Lower lobe of right lung (tissue), 2 donors: Measurements from ENCODE around the gene CBR1. TPM values are rescaled to one million over a fixed set of nuclear protein-coding genes. Genes with fewer than 3 reads are reported as not detected.
A peak's percentile ranks its signal among the peaks of the same experiment; 100 is the strongest.
"Not testable (repeated sequence)": the region's sequence is repeated elsewhere in the genome, so short reads cannot be mapped to it uniquely, and the experiment has no call there.

Experiments used
- ATAC-seq, 2 donors: fragments of 200-7000 bp; cut with Tn5 transposase; one replicate each; pipeline ENCODE4 v1.9.1; 2020 to 2022; ENCODE audit warnings: mild to moderate bottlenecking in 2 of 2, moderate library complexity in 2 of 2
- DNase-seq: peaks from one replicate; pipeline ENCODE4 v3.0.0-alpha.2; 2020
- H3K27ac ChIP-seq: fragments of 200-600 bp; one replicate; pipeline ENCODE4 v1.8.0; 2022
- H3K27me3 ChIP-seq: fragments of 200-600 bp; one replicate; pipeline ENCODE4 v1.8.0; 2022; ENCODE audit warnings: low read depth
- H3K36me3 ChIP-seq: fragments of 200-600 bp; one replicate; pipeline ENCODE4 v1.8.0; 2022; ENCODE audit warnings: mild to moderate bottlenecking
- H3K4me1 ChIP-seq: fragments of 200-600 bp; one replicate; pipeline ENCODE4 v1.8.0; 2022
- H3K4me3 ChIP-seq: fragments of 200-600 bp; one replicate; pipeline ENCODE4 v1.8.0; 2022; ENCODE audit warnings: mild to moderate bottlenecking
- H3K9me3 ChIP-seq: fragments of 200-600 bp; one replicate; pipeline ENCODE4 v1.8.0; 2022
- CTCF ChIP-seq: fragments of 200-600 bp; IDR thresholded peaks from one replicate; pipeline ENCODE4 v1.8.0; 2022; ENCODE audit warnings: antibody characterized with exemption, mild to moderate bottlenecking
- intact Hi-C: fragments of 100-400 bp; cut with DNase I; formaldehyde crosslinking; loops from one replicate; pipeline ENCODE4 v1.11.0; 2022
- total RNA-seq: library from RNA; stranded (reverse); fragmentation: NEBNext Ultra II Directional; extraction: Animal tissue kit (Norgen Biotek cat#: 25700); gene quantifications from one replicate; pipeline ENCODE4 v1.2.1, GENCODE V29; 2021
- donor health status: DM: no; HTN: yes; CAD: no; lungs with severe emphysema.

The CBR1 gene
- total RNA-seq, 1 donor from 2014 or later, result 72.9 TPM

DNA sequence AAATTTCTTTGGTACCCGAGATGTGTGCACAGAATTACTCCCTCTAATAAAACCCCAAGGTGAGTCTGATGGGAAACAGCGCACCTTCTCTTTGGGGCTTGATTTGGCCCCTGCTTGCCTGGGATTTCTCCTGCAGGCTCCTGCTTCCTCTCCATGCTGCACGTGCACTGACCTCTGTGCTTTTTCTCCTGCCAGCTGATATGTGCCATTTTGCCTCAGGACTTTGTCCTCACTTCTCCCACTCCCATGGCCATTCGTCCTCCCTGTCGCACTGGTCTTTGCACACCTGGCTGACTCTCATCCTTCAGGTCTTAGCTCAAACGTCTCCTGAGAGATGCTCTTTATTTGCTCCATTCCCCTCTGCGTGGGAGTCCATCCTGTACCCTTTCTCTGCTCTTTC lies 1.2 kb downstream of the CBR1 start:
- Histone ChIP-seq H3K27me3 (no peaks in the 10 kb centered on the region), H3K4me1 (peaks cover 39% of the 10 kb centered on the region), H3K36me3 (peaks cover 18% of the 10 kb centered on the region), H3K4me3 (peak overlapping the region; percentile 89), H3K27ac (no peak overlapping the region), H3K9me3 (no peaks in the 10 kb centered on the region)
- no peak for TF ChIP-seq CTCF
- intact Hi-C loops, result no loop called here
- DNase-seq, result no peak
- ATAC-seq, result no peak

- peaks cover 18% of the 10 kb centered on the region for H3K36me3 ChIP-seq
- no peak overlapping the region for H3K27ac ChIP-seq
- H3K9me3 ChIP-seq, result no peaks in the 10 kb centered on the region
- no peak for ATAC-seq
- DNase-seq, result no peak
- no peak overlapping the region for H3K4me3 ChIP-seq
- TF ChIP-seq CTCF, result no peak
- no peaks in the 10 kb centered on the region for H3K27me3 ChIP-seq
- H3K4me1 ChIP-seq, result peaks cover 53% of the 10 kb centered on the region
- intact Hi-C loops, result no loop called here
Observed at GRCh38 chr21:36072453-36073162, 2.8 kb downstream of the CBR1 start.

GRCh38 chr21:36073181-36073580 lies 3.4 kb downstream of the CBR1 start:
- no peak for TF ChIP-seq CTCF
- Histone ChIP-seq H3K27ac (no peak overlapping the region), H3K4me3 (no peak overlapping the region), H3K4me1 (peaks cover 54% of the 10 kb centered on the region), H3K36me3 (peaks cover 18% of the 10 kb centered on the region), H3K9me3 (no peaks in the 10 kb centered on the region), H3K27me3 (no peaks in the 10 kb centered on the region)
- DNase-seq (no peak), ATAC-seq (peak in 1 of 2 donors; percentile 22)
- intact Hi-C loops, result no loop called here

DNA sequence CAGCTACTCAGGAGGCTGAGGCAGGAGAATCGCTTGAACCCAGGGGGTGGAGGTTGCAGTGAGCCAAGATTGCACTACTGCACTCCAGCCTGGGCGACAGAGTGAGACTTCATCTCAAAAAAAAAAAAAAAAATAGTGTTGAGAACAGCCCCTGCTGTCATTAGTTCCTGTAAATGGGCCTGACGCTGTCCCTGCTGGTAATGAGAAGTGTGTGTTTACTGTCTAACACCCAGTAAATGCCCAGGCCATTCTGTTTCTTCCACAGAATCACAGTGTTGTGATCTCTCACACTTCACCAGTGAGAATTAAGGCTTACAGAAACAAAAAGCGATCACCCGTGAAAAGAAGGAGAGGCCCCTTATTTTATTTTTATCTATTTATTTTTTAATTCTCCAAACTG lies 4.1 kb downstream of the CBR1 start:
- Histone ChIP-seq H3K4me1 (peaks cover 54% of the 10 kb centered on the region), H3K36me3 (peaks cover 18% of the 10 kb centered on the region)
- ATAC-seq, intact Hi-C loops, DNase-seq, H3K4me3 ChIP-seq, H3K9me3 ChIP-seq, H3K27ac ChIP-seq, H3K27me3 ChIP-seq: not testable (repeated sequence)

DNA sequence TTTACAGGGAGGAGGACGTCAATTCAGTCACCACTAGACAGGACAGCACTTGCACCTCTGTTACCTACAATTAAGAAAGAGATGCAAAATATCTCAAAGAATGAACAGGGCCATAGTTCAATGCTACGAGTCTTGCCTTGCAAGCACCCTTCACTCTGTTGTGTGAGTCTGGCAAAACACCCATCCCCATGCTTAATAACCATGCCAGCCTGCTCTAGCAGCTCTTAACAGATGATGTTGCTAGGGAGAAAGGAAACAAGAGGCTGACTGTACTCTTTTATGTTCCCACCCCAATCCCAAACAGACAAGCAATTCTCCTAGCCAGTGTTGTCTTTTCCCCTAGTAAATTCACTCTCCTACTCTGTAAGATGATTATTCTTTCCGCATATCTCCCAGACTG lies 5.3 kb downstream of the CBR1 start:
- no peaks in the 10 kb centered on the region for H3K9me3 ChIP-seq
- H3K27ac ChIP-seq, result no peak overlapping the region
- no peak for TF ChIP-seq CTCF
- no peaks in the 10 kb centered on the region for H3K27me3 ChIP-seq
- peaks cover 18% of the 10 kb centered on the region for H3K36me3 ChIP-seq
- peaks cover 48% of the 10 kb centered on the region for H3K4me1 ChIP-seq
- DNase-seq (no peak), ATAC-seq (no peak)
- intact Hi-C loops, result no loop called here
- H3K4me3 ChIP-seq, result no peak overlapping the region

- peaks cover 40% of the 10 kb centered on the region for H3K4me1 ChIP-seq
Observed at GRCh38 chr21:36075953-36076352, 6.1 kb downstream of the CBR1 start.

More at GRCh38 chr21:36075953-36076352, 6.1 kb downstream of the CBR1 start:
- no peak for ATAC-seq
- Histone ChIP-seq H3K27ac (no peak overlapping the region), H3K27me3 (no peaks in the 10 kb centered on the region), H3K4me3 (no peak overlapping the region), H3K9me3 (no peaks in the 10 kb centered on the region), H3K36me3 (peaks cover 18% of the 10 kb centered on the region)
- no peak for TF ChIP-seq CTCF
- DNase-seq, result no peak
- intact Hi-C loops, result no loop called here
